ENCODE data around the gene MALSU1.

- TF ChIP-seq POLR2AphosphoS5 (IDR thresholded peaks at IDR 0.05; ENCODE audit: low read depth, low read length) = no peak
- TF ChIP-seq, protein P1, sequence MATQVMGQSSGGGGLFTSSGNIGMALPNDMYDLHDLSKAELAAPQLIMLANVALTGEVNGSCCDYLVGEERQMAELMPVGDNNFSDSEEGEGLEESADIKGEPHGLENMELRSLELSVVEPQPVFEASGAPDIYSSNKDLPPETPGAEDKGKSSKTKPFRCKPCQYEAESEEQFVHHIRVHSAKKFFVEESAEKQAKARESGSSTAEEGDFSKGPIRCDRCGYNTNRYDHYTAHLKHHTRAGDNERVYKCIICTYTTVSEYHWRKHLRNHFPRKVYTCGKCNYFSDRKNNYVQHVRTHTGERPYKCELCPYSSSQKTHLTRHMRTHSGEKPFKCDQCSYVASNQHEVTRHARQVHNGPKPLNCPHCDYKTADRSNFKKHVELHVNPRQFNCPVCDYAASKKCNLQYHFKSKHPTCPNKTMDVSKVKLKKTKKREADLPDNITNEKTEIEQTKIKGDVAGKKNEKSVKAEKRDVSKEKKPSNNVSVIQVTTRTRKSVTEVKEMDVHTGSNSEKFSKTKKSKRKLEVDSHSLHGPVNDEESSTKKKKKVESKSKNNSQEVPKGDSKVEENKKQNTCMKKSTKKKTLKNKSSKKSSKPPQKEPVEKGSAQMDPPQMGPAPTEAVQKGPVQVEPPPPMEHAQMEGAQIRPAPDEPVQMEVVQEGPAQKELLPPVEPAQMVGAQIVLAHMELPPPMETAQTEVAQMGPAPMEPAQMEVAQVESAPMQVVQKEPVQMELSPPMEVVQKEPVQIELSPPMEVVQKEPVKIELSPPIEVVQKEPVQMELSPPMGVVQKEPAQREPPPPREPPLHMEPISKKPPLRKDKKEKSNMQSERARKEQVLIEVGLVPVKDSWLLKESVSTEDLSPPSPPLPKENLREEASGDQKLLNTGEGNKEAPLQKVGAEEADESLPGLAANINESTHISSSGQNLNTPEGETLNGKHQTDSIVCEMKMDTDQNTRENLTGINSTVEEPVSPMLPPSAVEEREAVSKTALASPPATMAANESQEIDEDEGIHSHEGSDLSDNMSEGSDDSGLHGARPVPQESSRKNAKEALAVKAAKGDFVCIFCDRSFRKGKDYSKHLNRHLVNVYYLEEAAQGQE (IDR thresholded peaks at IDR 0.05; ENCODE audit: insufficient read depth in 1 of 2, low read depth in 2 of 2, low read length in 2 of 2) = no peak
- TF ChIP-seq TAF1 (IDR thresholded peaks at IDR 0.05; ENCODE audit: borderline replicate concordance, insufficient read depth, low read length) = no peak
- TF ChIP-seq SIN3A (IDR thresholded peaks at IDR 0.05; ENCODE audit: borderline replicate concordance, insufficient read depth, low read length) = no peak
Observed at GRCh38 chr7:23343102-23343501, 44.0 kb downstream of the MALSU1 start.
